ENCODE results near the gene CLTCL1. TPM values are rescaled to one million over a fixed set of nuclear protein-coding genes. Genes with fewer than 3 reads are reported as not detected.

CLTCL1 gene
- total RNA-seq, 4 donors from 2014 or later: 5.7 to 11.7 (median 8.4) TPM

GRCh38 chr22:19151329-19152191 is 140.0 kb downstream of the CLTCL1 start:
- WGBS, 2 donors (ENCODE audit: low coverage in 1 of 2): 57 to 88% methylated on average over 1 to 10 of the region's 10 CpGs
- ATAC-seq: no peak
- no peak for TF ChIP-seq POLR2AphosphoS5 (IDR thresholded peaks at IDR 0.05)
- TF ChIP-seq EP300 (IDR thresholded peaks at IDR 0.05): no peak
- TF ChIP-seq POLR2A (IDR thresholded peaks at IDR 0.05): no peak
- TF ChIP-seq, protein P1, sequence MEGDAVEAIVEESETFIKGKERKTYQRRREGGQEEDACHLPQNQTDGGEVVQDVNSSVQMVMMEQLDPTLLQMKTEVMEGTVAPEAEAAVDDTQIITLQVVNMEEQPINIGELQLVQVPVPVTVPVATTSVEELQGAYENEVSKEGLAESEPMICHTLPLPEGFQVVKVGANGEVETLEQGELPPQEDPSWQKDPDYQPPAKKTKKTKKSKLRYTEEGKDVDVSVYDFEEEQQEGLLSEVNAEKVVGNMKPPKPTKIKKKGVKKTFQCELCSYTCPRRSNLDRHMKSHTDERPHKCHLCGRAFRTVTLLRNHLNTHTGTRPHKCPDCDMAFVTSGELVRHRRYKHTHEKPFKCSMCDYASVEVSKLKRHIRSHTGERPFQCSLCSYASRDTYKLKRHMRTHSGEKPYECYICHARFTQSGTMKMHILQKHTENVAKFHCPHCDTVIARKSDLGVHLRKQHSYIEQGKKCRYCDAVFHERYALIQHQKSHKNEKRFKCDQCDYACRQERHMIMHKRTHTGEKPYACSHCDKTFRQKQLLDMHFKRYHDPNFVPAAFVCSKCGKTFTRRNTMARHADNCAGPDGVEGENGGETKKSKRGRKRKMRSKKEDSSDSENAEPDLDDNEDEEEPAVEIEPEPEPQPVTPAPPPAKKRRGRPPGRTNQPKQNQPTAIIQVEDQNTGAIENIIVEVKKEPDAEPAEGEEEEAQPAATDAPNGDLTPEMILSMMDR (IDR thresholded peaks at IDR 0.05): no peak
- H3K4me3 ChIP-seq: no peak overlapping the region
- no peaks in the 10 kb centered on the region for H3K36me3 ChIP-seq
- H3K4me1 ChIP-seq: peaks cover 0 to 20% (median 7%) of the 10 kb centered on the region in 3 donors
- H3K27me3 ChIP-seq: peaks cover 90% of the 10 kb centered on the region
- H3K9me3 ChIP-seq: peaks cover 0 to 5% (median 0%) of the 10 kb centered on the region in 3 donors
- no peak overlapping the region for H3K27ac ChIP-seq

DNA sequence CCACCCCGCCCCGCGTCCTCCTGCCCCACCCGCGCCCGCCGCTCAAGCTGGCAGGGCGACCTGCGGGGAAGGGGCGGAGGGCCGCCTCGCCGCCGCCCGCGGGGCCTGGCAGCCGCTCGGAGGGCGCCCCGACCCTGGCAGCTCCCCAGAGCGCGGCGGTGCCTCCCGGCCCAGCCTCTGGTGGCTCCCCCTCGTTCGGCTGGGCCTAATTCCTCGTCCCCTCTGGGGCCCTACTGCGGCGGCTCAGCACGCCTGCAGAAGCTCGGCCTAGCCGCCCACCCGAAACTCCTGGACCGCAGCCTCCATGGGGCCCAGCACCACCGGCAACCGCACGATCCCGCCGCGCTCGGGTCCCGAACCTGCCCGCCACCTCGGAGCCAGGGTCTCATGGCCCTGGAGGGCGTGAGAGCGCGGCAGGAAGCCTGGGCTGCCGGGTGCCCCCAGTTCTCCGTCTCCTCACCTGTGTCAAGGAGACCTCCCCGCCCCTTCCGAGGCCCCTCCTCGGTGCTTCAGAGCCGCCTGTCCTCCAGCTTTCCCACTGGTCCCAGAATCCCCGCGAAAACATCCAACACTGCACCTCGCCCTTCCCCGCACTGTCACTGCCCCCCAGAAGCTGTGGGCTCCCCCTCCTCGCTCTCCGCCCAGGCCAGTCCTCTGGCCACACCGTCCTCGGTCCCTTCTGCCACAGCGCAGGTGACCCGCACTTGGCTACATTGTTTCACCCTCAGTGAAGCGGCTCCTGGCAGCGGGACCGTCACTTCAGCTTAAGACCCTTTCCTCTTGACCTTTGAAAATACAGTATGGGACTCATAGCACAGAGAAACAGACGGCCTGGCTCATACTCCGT is 140.8 kb downstream of the CLTCL1 start:
- TF ChIP-seq, protein P1 (IDR thresholded peaks at IDR 0.05): no peak
- TF ChIP-seq POLR2AphosphoS5 (IDR thresholded peaks at IDR 0.05) (no peak), EP300 (IDR thresholded peaks at IDR 0.05) (no peak), POLR2A (IDR thresholded peaks at IDR 0.05) (no peak)
- H3K27ac ChIP-seq: no peak overlapping the region
- H3K36me3 ChIP-seq: no peaks in the 10 kb centered on the region
- H3K4me1 ChIP-seq: peaks cover 0 to 20% (median 7%) of the 10 kb centered on the region in 3 donors
- no peak for ATAC-seq
- peak overlapping the region in 1 of 2 donors; percentile 6 for H3K4me3 ChIP-seq
- H3K27me3 ChIP-seq: peaks cover 81% of the 10 kb centered on the region
- peaks cover 0 to 5% (median 0%) of the 10 kb centered on the region in 3 donors for H3K9me3 ChIP-seq
- 20 to 34% methylated on average over 1 to 5 of the region's 68 CpGs for WGBS, 2 donors (ENCODE audit: low coverage in 1 of 2)

- Histone ChIP-seq H3K27me3 (peaks cover 74% of the 10 kb centered on the region), H3K27ac (no peak within 1 kb of the TSS), H3K36me3 (no peaks in the 10 kb centered on the region), H3K9me3 (peaks cover 0 to 5% (median 0%) of the 10 kb centered on the region in 3 donors), H3K4me3 (peak within 1 kb of the TSS in 1 of 2 donors; percentile 38), H3K4me1 (peaks cover 0 to 20% (median 7%) of the 10 kb centered on the region in 3 donors)
- WGBS, 2 donors (ENCODE audit: low coverage in 1 of 2): no CpG with 5 or more reads among the region's 59 CpGs
- no peak for ATAC-seq
- no peak for TF ChIP-seq POLR2AphosphoS5 (IDR thresholded peaks at IDR 0.05)
- no peak for TF ChIP-seq POLR2A (IDR thresholded peaks at IDR 0.05)
- no peak for TF ChIP-seq EP300 (IDR thresholded peaks at IDR 0.05)
- TF ChIP-seq, protein P1 (IDR thresholded peaks at IDR 0.05): no peak
Observed at GRCh38 chr22:19149991-19150390, 141.5 kb downstream of the CLTCL1 start, which contains the start of gene GSC2. Gene GSC2 (minus strand): TSS chr22:19150292. CDS start chr22:19150283, 9 bp downstream.

GRCh38 chr22:19149047-19149883 is 142.3 kb downstream of the CLTCL1 start:
- 3% methylated on average over 21 of the region's 92 CpGs; no CpG with 5 or more reads in 1 of the 2 donors for WGBS, 2 donors (ENCODE audit: low coverage in 1 of 2)

More at GRCh38 chr22:19149047-19149883, 142.3 kb downstream of the CLTCL1 start:
- H3K27me3 ChIP-seq: peaks cover 69% of the 10 kb centered on the region
- H3K9me3 ChIP-seq: peaks cover 0 to 5% (median 0%) of the 10 kb centered on the region in 3 donors
- peak overlapping the region in 1 of 2 donors; percentile 38 for H3K4me3 ChIP-seq
- TF ChIP-seq POLR2AphosphoS5 (IDR thresholded peaks at IDR 0.05) (no peak), EP300 (IDR thresholded peaks at IDR 0.05) (no peak), POLR2A (IDR thresholded peaks at IDR 0.05) (no peak)
- TF ChIP-seq, protein P1 (IDR thresholded peaks at IDR 0.05): no peak
- H3K4me1 ChIP-seq: peaks cover 0 to 24% (median 7%) of the 10 kb centered on the region in 3 donors
- no peak overlapping the region for H3K27ac ChIP-seq
- H3K36me3 ChIP-seq: no peaks in the 10 kb centered on the region
- no peak for ATAC-seq
